ENCODE results near the gene RNF212. TPM values are rescaled to one million over a fixed set of nuclear protein-coding genes. Genes with fewer than 3 reads are reported as not detected.

RNF212 gene
- total and polyA plus RNA-seq, 2 experiments from 2014 or later, result 17.0 to 20.6 TPM

- TF ChIP-seq CTCF (conservative IDR thresholded peaks at IDR 0.05; ENCODE audit: low read depth in 2 of 2) (no peak), JUNB (IDR thresholded peaks at IDR 0.05; ENCODE audit: unreplicated experiment) (no peak), STAT1 (IDR thresholded peaks at IDR 0.05; ENCODE audit: unreplicated experiment) (no peak), EZH2phosphoT487 (IDR thresholded peaks at IDR 0.05; ENCODE audit: unreplicated experiment) (no peak), POLR2AphosphoS5 (IDR thresholded peaks at IDR 0.05; ENCODE audit: low read depth) (no peak), NANOG (IDR thresholded peaks at IDR 0.05; ENCODE audit: borderline replicate concordance) (no peak), ZNF331 (CRISPR knock-in tag; IDR thresholded peaks at IDR 0.05; ENCODE audit: low read depth) (no peak)
Observed at GRCh38 chr4:1137850-1138249, 24.5 kb upstream of the RNF212 start (continued).

- no peak overlapping the region for H3K27ac Mint-ChIP-seq
- ATAC-seq (no peak), DNase-seq (ENCODE audit: low spot score) (no peak)
- H3K4me3 ChIP-seq, result no peak overlapping the region
- no peaks in the 10 kb centered on the region for H3F3A ChIP-seq (replicated peaks; ENCODE audit: low read depth)
- H3K27me3 ChIP-seq (ENCODE audit: insufficient read depth), result no peaks in the 10 kb centered on the region
- peaks cover 2% of the 10 kb centered on the region for H3K27me3 Mint-ChIP-seq (ENCODE audit: insufficient read depth, low read depth, poor library complexity)
- H3K4me3 Mint-ChIP-seq, result no peak overlapping the region
- no peaks in the 10 kb centered on the region for H3K9me2 ChIP-seq (ENCODE audit: insufficient read depth)
- H2AFZ ChIP-seq, result no peak overlapping the region
- no peaks in the 10 kb centered on the region for H3K4me1 Mint-ChIP-seq
- no peak overlapping the region for H3K27ac ChIP-seq (ENCODE audit: low read depth)
- peaks cover 3% of the 10 kb centered on the region; the same call in 1 of the 3 replicates for H3K36me3 Mint-ChIP-seq (ENCODE audit: low read depth)
- H3K4me1 ChIP-seq (ENCODE audit: insufficient read depth), result no peaks in the 10 kb centered on the region
- no peaks in the 10 kb centered on the region for H3K36me3 ChIP-seq (ENCODE audit: insufficient read depth)
- H3K4me2 ChIP-seq, result no peak overlapping the region
- H3K9me3 Mint-ChIP-seq, result peaks cover 14% of the 10 kb centered on the region; the same call in 2 of the 3 replicates
- no peaks in the 10 kb centered on the region for H4K20me1 ChIP-seq (replicated peaks; ENCODE audit: insufficient read depth)
- H3K79me2 ChIP-seq (replicated peaks; ENCODE audit: insufficient read depth), result no peaks in the 10 kb centered on the region
- TF ChIP-seq EZH2 (IDR thresholded peaks at IDR 0.05; ENCODE audit: low read depth, unreplicated experiment) (no peak), ZNF462 (CRISPR knock-in tag; IDR thresholded peaks at IDR 0.05) (no peak), CTCF (conservative IDR thresholded peaks at IDR 0.05; ENCODE audit: low read depth in 2 of 2) (no peak), STAT1 (IDR thresholded peaks at IDR 0.05; ENCODE audit: unreplicated experiment) (no peak), POLR2AphosphoS5 (IDR thresholded peaks at IDR 0.05; ENCODE audit: low read depth) (no peak), EZH2phosphoT487 (IDR thresholded peaks at IDR 0.05; ENCODE audit: unreplicated experiment) (no peak), ETS1 (IDR thresholded peaks at IDR 0.05) (no peak), JUNB (IDR thresholded peaks at IDR 0.05; ENCODE audit: unreplicated experiment) (no peak), ZNF331 (CRISPR knock-in tag; IDR thresholded peaks at IDR 0.05; ENCODE audit: low read depth) (no peak), ZNF114 (CRISPR knock-in tag; IDR thresholded peaks at IDR 0.05) (no peak), CREB1 (CRISPR knock-in tag; IDR thresholded peaks at IDR 0.05; ENCODE audit: low read depth) (no peak)
Observed at GRCh38 chr4:1137063-1137776, 23.9 kb upstream of the RNF212 start.

All from GM23338 (cell line).